ENCODE measurements around the gene EXOC4.

EXOC4 gene

GRCh38 chr7:133540096-133540860 is 287.4 kb downstream of the EXOC4 start:
- no peak for DNase-seq (ENCODE audit: low read depth)

GRCh38 chr7:133542209-133542780 is 289.4 kb downstream of the EXOC4 start:
- no peak for DNase-seq (ENCODE audit: low read depth)

GRCh38 chr7:133543657-133544056 is 290.8 kb downstream of the EXOC4 start:
- DNase-seq (ENCODE audit: low read depth) = no peak

GRCh38 chr7:133545618-133546017 is 292.7 kb downstream of the EXOC4 start:
- peak; percentile 14 for DNase-seq (ENCODE audit: low read depth)

- DNase-seq (ENCODE audit: low read depth) = no peak
Observed at GRCh38 chr7:133547981-133548380, 295.1 kb downstream of the EXOC4 start.

GRCh38 chr7:133549633-133550032 is 296.8 kb downstream of the EXOC4 start:
- no peak for DNase-seq (ENCODE audit: low read depth)

GRCh38 chr7:133550145-133550544 is 297.3 kb downstream of the EXOC4 start:
- DNase-seq (ENCODE audit: low read depth) = no peak

- no peak for DNase-seq (ENCODE audit: low read depth)
Observed at GRCh38 chr7:133550811-133551210, 297.9 kb downstream of the EXOC4 start.

GRCh38 chr7:133551466-133551865 is 298.6 kb downstream of the EXOC4 start:
- DNase-seq (ENCODE audit: low read depth) = no peak

GRCh38 chr7:133552079-133552478 is 299.2 kb downstream of the EXOC4 start:
- no peak for DNase-seq (ENCODE audit: low read depth)

GRCh38 chr7:133554330-133554729 is 301.5 kb downstream of the EXOC4 start:
- no peak for DNase-seq (ENCODE audit: low read depth)

GRCh38 chr7:133556048-133556447 is 303.2 kb downstream of the EXOC4 start:
- no peak for DNase-seq (ENCODE audit: low read depth)

GRCh38 chr7:133556553-133556952 is 303.7 kb downstream of the EXOC4 start:
- DNase-seq (ENCODE audit: low read depth) = no peak

GRCh38 chr7:133560900-133561299 is 308.0 kb downstream of the EXOC4 start:
- no peak for DNase-seq (ENCODE audit: low read depth)

- DNase-seq (ENCODE audit: low read depth) = no peak
Observed at GRCh38 chr7:133561396-133561795, 308.5 kb downstream of the EXOC4 start.

- DNase-seq (ENCODE audit: low read depth) = no peak
Observed at GRCh38 chr7:133562621-133563020, 309.7 kb downstream of the EXOC4 start.

- DNase-seq (ENCODE audit: low read depth) = no peak
Observed at GRCh38 chr7:133563251-133563650, 310.4 kb downstream of the EXOC4 start.

GRCh38 chr7:133564484-133564883 is 311.6 kb downstream of the EXOC4 start:
- no peak for DNase-seq (ENCODE audit: low read depth)

GRCh38 chr7:133568544-133568943 is 315.7 kb downstream of the EXOC4 start:
- DNase-seq (ENCODE audit: low read depth) = no peak

- DNase-seq (ENCODE audit: low read depth) = no peak
Observed at GRCh38 chr7:133570321-133570720, 317.4 kb downstream of the EXOC4 start.

- DNase-seq (ENCODE audit: low read depth) = no peak
Observed at GRCh38 chr7:133571076-133571475, 318.2 kb downstream of the EXOC4 start.

GRCh38 chr7:133572087-133572486 is 319.2 kb downstream of the EXOC4 start:
- no peak for DNase-seq (ENCODE audit: low read depth)

- DNase-seq (ENCODE audit: low read depth) = no peak
Observed at GRCh38 chr7:133572843-133573242, 320.0 kb downstream of the EXOC4 start.

All from HS-27A (cell line).